SU-DHL-6 (cell line): ENCODE results near the gene BICC1.

Experiments used
- EZH2phosphoT487 ChIP-seq: fragments of 200-600 bp; sonication (generic), shearing (Covaris generic); conservative IDR thresholded peaks from 2 replicates; pipeline ENCODE4 v1.6.1; 2018; ENCODE audit warnings: mild to moderate bottlenecking, antibody characterized with exemption, low read length, moderate library complexity, mixed read lengths
- TF ChIP-seq, protein P1 (sequence below): fragments of 200-600 bp; sonication (generic); IDR thresholded peaks from one replicate; pipeline ENCODE4 v1.5.1; 2017; ENCODE audit warnings: antibody characterized with exemption, mild to moderate bottlenecking, low read length, moderate library complexity; ENCODE audit not compliant: insufficient read depth, poor library complexity, severe bottlenecking

DNA sequence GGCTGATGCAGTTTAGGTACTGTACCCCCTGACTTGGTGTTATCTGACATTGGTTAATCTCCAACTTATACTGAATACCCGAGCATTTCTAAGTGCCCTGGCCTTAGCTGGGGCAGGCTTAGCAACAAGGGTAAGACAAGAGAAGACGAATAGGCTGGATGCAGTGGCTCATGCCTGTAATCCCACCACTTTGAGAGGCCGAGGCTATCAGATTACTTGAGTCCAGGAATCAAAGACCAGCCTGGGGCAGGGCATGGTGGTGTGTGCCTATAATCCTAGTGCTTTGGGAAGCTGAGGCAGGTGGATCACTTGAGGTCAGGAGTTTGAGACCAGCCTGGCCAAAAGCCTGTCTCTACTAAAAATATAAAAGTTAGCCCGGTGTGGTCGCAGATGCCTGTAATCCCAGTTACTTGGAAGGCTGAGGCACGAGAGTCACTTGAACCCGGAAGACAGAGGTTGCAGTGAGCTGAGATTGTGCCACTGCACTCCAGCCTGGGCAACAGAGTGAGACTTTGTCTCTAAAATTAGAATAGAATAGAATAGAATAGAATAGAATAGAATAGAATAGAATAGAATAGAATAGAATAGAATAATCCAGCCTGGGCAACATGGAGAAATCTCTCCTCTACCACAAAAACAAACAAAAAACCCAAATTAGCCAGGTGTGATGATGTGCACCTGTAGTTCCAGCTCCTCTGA, 108.9 kb downstream of the BICC1 start:
- TF ChIP-seq, protein P1, sequence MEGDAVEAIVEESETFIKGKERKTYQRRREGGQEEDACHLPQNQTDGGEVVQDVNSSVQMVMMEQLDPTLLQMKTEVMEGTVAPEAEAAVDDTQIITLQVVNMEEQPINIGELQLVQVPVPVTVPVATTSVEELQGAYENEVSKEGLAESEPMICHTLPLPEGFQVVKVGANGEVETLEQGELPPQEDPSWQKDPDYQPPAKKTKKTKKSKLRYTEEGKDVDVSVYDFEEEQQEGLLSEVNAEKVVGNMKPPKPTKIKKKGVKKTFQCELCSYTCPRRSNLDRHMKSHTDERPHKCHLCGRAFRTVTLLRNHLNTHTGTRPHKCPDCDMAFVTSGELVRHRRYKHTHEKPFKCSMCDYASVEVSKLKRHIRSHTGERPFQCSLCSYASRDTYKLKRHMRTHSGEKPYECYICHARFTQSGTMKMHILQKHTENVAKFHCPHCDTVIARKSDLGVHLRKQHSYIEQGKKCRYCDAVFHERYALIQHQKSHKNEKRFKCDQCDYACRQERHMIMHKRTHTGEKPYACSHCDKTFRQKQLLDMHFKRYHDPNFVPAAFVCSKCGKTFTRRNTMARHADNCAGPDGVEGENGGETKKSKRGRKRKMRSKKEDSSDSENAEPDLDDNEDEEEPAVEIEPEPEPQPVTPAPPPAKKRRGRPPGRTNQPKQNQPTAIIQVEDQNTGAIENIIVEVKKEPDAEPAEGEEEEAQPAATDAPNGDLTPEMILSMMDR, result no peak
- no peak for TF ChIP-seq EZH2phosphoT487
